IPS DF 4.7 (cell line): Measurements from ENCODE around the gene EDC4.
"Not testable (repeated sequence)": the region's sequence is repeated elsewhere in the genome, so short reads cannot be mapped to it uniquely, and the experiment has no call there.

ENCODE experiments used
- DNase-seq: peaks from one replicate; pipeline ENCODE4 v3.0.0-alpha.2; 2013; ENCODE audit warnings: low spot score; ENCODE audit errors: extremely low read depth

EDC4 gene

GRCh38 chr16:67847064-67847861 is 25.6 kb upstream of the EDC4 start, which contains the start of gene CENPT:
Gene CENPT, minus strand, starts transcription at chr16:67847693. Its CDS starts 13,834 bp downstream, at chr16:67833859.
- no peak for DNase-seq

- DNase-seq = no peak
These were observed 24.7 kb upstream of the EDC4 start for GRCh38 chr16:67848118-67848517.

GRCh38 chr16:67853670-67854069 is 19.2 kb upstream of the EDC4 start:
- DNase-seq = no peak

GRCh38 chr16:67855789-67856188 is 17.1 kb upstream of the EDC4 start:
- DNase-seq = no peak

- no peak for DNase-seq
These were observed 15.8 kb upstream of the EDC4 start for GRCh38 chr16:67856927-67857546.

GRCh38 chr16:67857547-67858233 is 15.2 kb upstream of the EDC4 start:
- DNase-seq = no peak

- DNase-seq = no peak
These were observed 14.4 kb upstream of the EDC4 start for GRCh38 chr16:67858500-67858899.

- no peak for DNase-seq
These were observed 12.1 kb upstream of the EDC4 start for GRCh38 chr16:67860589-67861398.

- no peak for DNase-seq
These were observed 11.0 kb upstream of the EDC4 start for GRCh38 chr16:67861877-67862276.

GRCh38 chr16:67862623-67863583 is 9.9 kb upstream of the EDC4 start:
- no peak for DNase-seq

GRCh38 chr16:67864044-67864443 is 8.8 kb upstream of the EDC4 start:
- not testable (repeated sequence) for DNase-seq

GRCh38 chr16:67864594-67864993 is 8.3 kb upstream of the EDC4 start:
- DNase-seq = no peak

GRCh38 chr16:67865318-67865717 is 7.5 kb upstream of the EDC4 start:
- no peak for DNase-seq

- DNase-seq = no peak
These were observed 4.6 kb upstream of the EDC4 start for GRCh38 chr16:67868290-67868689.

- DNase-seq = no peak
These were observed 3.2 kb upstream of the EDC4 start for GRCh38 chr16:67869653-67870052.

- DNase-seq = no peak
These were observed 1.6 kb upstream of the EDC4 start for GRCh38 chr16:67871256-67871655.

GRCh38 chr16:67872131-67872630 is 671 bp upstream of the EDC4 start:
- no peak for DNase-seq

- no peak for DNase-seq
These were observed 851 bp downstream of the EDC4 start for GRCh38 chr16:67873435-67874370.

GRCh38 chr16:67874372-67874771 is 1.5 kb downstream of the EDC4 start:
- no peak for DNase-seq
